ENCODE data around the gene IRF9.

The IRF9 gene

GRCh38 chr14:24165785-24166184 is 4.7 kb downstream of the IRF9 start:
- no peak for TF ChIP-seq CTCF (IDR thresholded peaks at IDR 0.05; ENCODE audit: borderline replicate concordance, insufficient read depth, low read depth, low read length)
- no peak overlapping the region for H3K4me3 ChIP-seq (ENCODE audit: low read depth, low read length)

- no peak overlapping the region for H3K4me3 ChIP-seq (ENCODE audit: low read depth, low read length)
- TF ChIP-seq CTCF (IDR thresholded peaks at IDR 0.05; ENCODE audit: borderline replicate concordance, insufficient read depth, low read depth, low read length), result no peak
Measured at GRCh38 chr14:24167469-24168114, 6.5 kb downstream of the IRF9 start.

- H3K4me3 ChIP-seq (ENCODE audit: low read depth, low read length), result peak within 1 kb of the TSS; percentile 72
- TF ChIP-seq CTCF (IDR thresholded peaks at IDR 0.05; ENCODE audit: borderline replicate concordance, insufficient read depth, low read depth, low read length), result no peak
Measured at GRCh38 chr14:24171422-24172260, 10.6 kb downstream of the IRF9 start, which contains the start of gene REC8. Gene REC8 (plus strand): TSS chr14:24172080. CDS start chr14:24172553, 473 bp downstream.

- peak overlapping the region; percentile 72 for H3K4me3 ChIP-seq (ENCODE audit: low read depth, low read length)
- no peak for TF ChIP-seq CTCF (IDR thresholded peaks at IDR 0.05; ENCODE audit: borderline replicate concordance, insufficient read depth, low read depth, low read length)
Measured at GRCh38 chr14:24172261-24172860, 11.3 kb downstream of the IRF9 start.

- TF ChIP-seq CTCF (IDR thresholded peaks at IDR 0.05; ENCODE audit: borderline replicate concordance, insufficient read depth, low read depth, low read length), result no peak
- peak overlapping the region; percentile 72 for H3K4me3 ChIP-seq (ENCODE audit: low read depth, low read length)
Measured at GRCh38 chr14:24172871-24173281, 11.8 kb downstream of the IRF9 start.

GRCh38 chr14:24176599-24176998 is 15.5 kb downstream of the IRF9 start:
- no peak overlapping the region for H3K4me3 ChIP-seq (ENCODE audit: low read depth, low read length)
- TF ChIP-seq CTCF (IDR thresholded peaks at IDR 0.05; ENCODE audit: borderline replicate concordance, insufficient read depth, low read depth, low read length), result no peak
